UCSD-AML1 (cell line): Measurements from ENCODE around the gene TMEM238.
"Not testable (repeated sequence)": the region's sequence is repeated elsewhere in the genome, so short reads cannot be mapped to it uniquely, and the experiment has no call there.

Experiments used
- DNase-seq: peaks from one replicate; lab custom pipeline; 2025; ENCODE audit not compliant: unreplicated experiment; lab: John Stamatoyannopoulos, UW

The TMEM238 gene

DNA sequence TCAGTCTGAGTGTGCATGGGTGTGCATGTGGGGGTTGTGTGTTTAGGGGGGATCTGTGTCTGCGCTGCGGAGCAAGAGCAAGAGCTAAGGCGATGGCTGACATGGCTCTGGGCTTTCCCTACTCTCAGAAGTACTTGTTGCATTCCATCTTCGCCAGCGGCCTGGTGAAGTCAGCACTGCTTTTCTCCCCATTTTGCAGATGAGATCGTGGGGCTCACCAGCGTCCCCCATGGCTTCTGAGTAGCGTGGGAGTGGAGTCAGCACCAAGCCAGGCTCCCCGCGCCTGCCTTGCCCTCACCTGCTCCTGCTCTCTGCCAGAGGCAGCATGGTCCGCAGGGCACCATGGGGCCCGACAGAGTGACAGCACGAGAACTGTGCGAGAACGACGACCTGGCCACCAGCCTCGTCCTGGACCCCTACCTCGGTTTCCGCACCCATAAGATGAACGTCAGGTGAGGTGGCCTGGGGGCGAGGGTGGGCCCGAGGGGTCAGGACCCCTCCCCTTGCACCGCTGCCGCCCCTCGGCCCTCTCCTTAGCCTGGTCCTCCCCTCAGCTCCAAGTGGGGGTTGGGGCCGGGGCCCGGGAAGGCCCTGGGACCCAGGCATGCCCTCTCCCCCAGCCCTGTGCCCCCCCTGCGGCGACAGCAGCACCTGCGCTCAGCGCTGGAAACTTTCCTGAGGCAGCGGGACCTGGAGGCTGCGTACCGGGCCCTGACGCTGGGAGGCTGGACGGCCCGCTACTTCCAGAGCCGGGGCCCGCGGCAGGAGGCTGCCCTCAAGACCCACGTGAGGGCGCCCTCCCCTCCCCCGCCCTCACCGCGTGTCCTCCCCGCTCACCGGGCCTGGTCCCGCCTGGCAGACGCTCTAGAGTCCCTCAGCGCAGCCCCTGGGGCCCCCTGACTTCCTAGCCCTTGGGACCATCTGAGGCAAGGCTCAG lies 42.2 kb downstream of the TMEM238 start:
- DNase-seq: no peak

DNA sequence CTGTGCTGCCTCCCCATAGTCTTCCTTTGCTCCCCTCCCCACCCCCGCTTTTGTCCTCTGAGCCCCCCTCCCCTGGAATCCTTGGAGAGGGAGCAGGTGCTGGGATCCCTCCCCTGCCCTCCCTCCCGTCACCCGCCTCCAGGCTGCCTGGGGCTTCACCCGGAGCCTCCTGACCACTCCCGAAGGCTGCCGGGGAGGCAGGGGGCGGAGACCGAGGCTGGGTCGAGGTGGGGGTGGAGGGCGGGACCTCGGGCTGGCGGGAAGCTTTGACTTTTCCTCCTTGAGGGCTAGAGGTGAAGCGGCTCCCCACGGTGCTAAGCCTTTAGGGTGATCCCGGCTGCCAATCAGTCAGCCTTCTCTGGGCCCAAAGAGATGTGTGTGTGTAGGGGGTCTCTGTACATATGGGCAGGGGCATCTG lies 42.9 kb downstream of the TMEM238 start:
- DNase-seq: peak; percentile 69

DNA sequence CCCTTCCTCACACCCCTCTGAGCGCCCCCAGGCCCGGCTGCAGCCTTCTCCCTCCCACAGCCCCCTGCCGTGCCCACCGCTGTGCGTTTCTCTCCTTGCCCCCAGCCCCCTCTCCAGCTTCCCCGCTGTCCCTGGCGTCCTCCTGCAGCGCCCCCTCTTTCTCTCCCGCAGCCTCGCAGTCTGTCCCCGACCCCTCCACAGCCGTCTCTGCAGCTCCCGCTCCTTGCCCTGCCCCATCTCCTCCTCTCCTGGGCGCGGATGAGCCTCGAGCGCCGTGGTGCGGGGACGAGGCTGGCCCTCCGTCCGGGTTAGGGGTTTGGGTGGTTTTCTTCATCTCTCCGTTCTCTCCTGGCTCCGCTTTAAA lies 43.3 kb downstream of the TMEM238 start:
- peak; percentile 39 for DNase-seq

DNA sequence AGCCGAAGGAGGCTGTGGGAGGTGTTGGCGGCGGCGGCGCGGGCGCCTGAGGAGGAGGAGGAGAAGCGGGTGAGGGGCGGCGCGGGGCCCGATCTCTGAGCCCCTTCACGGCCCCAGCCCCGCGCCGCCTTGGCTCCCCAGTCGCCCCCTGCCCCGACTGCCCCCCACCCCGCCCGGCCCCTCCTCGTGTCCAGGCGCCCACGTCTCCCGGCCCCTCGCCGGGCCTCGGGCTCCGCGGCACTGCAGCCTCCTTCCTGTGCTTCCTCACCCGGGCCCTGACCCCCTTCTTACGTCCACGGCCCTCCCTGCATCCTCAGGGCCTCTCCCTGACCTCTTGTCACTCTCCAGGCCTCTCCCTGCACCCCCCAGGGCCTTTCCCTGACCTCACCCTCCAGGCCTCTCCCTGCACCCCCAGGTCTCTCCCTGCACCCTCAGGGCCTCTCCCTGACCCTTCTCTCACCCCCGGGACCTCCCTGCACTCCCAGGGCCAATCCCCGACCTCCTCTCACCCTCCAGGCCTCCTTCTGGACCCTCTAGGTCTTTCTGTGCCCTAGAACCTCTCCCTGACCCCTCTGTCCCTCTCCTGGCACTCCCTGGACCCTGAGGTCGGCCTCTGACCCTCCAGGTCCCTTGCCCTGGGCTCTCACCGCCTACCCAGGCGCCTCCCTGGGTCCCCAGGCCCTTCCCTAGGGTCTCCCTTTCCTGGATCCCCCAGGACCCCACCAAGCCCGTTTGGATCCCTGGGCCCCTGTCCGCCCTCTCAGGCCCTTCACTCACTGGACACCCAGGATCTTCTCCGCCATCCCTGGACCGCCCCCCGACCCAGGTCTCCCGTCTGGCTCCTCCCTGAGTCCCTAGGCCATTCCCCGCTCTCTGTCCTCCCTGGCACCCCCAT lies 44.0 kb downstream of the TMEM238 start:
- no peak for DNase-seq

DNA sequence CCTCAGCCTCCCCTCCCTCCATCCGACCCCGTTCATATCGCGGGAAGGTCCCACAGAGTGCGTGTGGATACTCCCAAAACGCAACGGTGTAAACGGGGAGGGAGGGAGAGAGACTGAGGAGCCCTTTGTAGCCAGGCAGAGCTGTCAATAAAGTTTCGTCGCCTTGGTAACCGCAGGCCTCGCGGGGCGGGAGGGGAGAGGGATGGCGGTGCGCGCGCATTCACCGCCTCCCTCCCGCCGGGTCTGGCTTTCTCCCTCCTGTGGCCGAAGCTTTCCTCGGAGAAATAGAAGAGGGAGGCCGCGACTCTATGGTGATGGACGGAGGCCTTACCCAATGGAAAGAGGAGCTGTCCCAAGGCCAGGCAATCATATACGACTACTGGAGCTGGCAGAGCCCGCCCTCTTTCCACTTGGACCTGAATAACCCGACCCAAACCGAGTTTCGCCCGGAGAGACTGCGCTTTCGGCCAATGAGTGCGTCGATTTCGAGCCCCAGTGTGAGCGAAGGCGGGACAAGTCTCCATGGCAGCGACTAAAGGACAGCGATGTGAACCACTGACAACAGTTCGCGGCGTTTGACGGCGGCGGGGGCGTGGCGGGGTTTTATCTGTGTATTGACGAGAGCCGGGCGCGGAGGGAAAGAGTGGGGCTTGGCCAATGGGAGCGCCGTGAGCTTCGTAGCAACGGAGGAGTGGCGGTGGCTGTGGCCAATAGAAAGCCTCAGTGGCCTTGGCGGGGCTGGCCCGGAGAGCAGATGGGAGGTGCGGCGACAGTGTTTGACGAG lies 44.8 kb downstream of the TMEM238 start, which contains the start of gene KMT5C:
Gene KMT5C, plus strand, starts transcription at position 772 of the 784 bp plus-strand sequence. CDS start 2,061 bp downstream, outside the sequence.
- DNase-seq: peak; percentile 100

DNA sequence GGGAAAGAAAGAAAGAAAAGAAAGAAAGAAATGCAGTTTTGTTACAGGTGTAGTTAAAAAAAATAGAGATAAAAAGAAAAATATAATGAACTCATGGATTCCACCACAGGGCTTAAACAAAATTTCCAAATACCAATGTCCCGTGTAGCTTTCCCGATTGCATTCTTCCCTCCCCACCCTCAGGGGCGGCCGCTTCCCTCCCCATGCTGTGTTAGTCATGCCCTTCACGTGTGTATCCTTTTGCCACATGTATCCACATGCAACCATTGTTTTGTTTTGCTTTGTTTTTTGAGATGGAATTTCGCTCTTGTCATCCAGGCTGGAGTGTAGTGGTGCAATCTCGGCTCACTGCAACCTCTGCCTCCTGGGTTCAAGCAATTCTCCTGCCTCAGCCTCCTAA lies 48.0 kb downstream of the TMEM238 start:
- DNase-seq: no peak

DNA sequence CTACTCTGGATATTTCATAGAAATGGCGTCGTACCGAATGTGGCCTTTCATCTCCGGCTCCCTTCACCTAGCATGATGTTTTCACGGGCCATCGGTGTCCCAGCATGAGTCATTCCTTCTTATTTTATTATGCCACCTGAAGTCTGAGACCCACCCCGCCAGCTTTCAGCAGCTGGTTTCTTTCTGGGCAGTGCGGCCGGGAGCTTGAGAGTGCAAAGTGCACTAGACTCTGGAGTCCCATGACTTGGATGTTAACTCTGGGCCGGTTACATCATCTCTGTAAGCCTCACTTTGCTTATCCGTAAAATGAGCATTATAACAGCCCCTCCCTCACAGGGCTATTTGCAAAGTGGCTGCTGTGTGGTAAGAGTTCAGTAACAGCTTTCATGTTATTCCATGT lies 50.2 kb downstream of the TMEM238 start:
- DNase-seq: no peak

DNA sequence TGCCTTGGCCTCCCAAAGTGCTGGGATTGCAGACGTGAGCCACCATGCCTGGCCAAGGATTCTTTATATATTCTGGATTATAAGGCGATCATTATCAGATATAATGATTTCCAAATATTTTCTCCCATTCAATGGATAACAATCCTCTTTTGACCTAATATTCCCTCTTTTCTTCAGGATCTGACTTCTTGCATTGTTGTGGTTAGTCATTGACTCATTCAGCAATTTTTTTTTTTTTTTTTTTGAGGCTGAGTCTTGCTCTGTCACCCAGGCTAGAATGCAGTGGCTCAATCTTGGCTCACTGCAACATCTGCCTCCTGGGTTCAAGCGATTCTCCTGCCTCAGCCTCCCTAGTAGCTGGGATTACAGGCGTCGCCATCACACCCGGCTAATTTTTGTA lies 54.3 kb downstream of the TMEM238 start:
- not testable (repeated sequence) for DNase-seq
